Measurements from ENCODE around the gene FSTL1.
A peak's percentile ranks its signal among the peaks of the same experiment; 100 is the strongest.

Gene FSTL1

DNA sequence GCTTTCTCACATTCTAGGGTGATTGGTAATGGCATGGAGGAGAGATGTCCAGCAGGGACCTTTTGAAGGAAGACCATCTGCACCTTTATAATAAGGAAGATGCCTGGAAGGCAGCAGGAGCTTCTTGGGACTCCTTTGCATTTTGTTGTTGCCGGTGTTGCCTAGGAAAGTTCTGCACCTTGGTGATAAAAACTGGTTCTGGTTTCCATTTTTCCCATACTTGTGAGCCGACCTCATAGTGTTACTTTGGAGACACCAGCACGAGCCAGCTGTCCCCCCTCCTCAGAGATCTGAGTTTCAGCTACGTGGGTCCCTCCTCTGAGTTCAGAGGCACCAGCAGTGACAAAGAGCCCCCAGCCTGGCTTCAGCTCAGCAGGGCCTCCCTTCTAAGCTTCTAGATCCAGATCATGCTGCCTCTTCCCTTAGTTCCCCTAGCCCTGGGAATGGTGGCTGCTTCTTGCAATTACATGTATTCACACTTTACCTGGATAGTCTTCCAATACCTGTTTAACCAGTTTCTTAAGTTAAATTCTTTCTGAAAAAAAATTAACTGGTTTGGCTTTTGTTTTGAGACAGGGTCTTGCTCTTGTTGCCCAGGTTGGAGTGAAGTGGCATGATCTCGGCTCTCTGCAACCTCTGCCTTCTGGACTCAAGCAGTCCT, 18.0 kb upstream of the FSTL1 start:
- DNase-seq (ENCODE audit: low read depth), result no peak

GRCh38 chr3:120462409-120462959, 11.7 kb upstream of the FSTL1 start:
- no peak for DNase-seq (ENCODE audit: low read depth)

DNA sequence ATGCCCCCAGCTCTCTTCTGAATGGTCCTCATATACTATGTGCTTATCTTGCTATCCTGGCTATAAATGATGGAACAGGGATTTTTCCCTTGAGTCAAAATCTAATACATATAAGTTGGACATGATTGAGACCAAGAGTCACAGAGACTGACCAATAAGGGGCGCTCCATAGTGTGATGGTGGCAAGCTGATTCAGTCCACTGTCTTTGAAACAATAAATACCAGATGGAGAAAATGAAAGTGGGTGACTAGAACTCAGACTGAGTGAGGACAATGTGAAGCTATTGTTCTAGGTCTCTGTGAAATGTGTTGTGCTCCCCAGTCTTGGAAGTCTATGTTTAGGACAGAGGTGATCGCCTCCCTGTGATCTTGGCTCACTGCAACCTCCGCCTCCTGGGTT, 10.6 kb upstream of the FSTL1 start:
- no peak for DNase-seq (ENCODE audit: low read depth)

DNA sequence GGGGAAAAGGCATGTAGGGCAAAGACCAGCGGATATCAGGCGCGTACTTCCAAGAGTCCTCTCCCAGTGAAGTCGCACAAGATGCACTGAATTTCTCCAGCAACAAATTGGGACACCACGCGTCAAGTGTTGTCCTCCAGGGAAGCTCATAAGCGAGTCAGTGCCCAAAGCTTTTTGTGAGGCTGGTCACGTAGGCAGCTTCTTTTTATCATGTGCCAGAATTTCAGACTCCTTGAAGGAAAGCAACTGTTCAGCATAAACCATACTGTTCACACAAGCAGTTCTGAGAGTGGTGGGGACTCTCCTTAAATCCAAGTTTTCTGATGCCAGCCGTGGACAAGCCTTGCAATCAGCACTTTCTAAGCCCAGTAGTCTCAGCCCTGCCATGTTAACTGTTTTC, 10.1 kb upstream of the FSTL1 start:
- DNase-seq (ENCODE audit: low read depth), result no peak

- no peak for DNase-seq (ENCODE audit: low read depth)
These were observed 9.5 kb upstream of the FSTL1 start for GRCh38 chr3:120460181-120460790.

DNA sequence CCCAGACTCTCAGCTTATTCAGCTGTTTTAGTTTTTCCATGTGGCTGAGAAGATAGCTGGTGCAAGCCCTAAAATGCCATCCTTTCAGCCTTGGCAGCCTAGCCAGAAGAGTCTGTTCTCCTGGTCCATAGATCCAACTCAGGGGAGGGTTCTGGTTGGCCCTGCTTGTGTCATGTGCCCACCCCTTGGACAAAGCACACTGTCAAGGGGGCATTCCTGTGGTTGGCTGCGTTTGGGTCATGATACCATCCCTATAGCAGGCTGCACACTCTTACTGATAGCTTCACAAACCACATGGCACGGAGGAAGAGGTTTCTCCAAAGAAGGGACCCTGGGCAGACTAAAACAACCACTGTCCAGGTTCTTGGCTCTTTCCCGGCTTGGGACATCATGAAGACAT, 8.4 kb upstream of the FSTL1 start:
- no peak for DNase-seq (ENCODE audit: low read depth)

- DNase-seq (ENCODE audit: low read depth), result no peak
These were observed 7.0 kb upstream of the FSTL1 start for GRCh38 chr3:120457827-120458226.

DNA sequence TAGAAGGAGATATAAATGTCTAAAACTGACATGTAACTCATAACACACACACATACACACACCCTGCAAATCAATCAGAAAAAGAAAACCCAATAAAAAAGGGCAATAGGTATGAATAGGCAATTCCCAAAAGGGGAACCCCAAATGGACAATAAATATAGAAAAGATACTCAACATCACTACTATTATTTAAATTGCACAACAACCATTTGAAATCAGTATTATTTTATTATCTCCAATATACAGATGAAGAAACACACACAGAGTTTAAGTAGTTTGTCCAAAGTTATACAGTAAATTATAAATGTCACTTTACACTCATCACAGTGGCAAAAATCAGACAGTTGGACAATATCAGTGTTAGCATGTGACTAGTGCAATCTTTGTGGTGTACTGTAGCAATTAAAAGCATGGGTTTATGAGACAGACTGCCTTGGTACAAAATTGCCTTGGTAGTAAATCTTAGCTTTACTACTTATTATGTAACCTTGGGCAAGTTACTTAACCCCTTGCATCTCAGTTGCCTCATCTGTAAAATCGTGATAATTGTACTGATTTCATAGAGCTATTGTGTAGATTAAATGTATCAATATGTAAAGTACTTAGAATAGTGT, 3.4 kb upstream of the FSTL1 start:
- no peak for DNase-seq (ENCODE audit: low read depth)

DNA sequence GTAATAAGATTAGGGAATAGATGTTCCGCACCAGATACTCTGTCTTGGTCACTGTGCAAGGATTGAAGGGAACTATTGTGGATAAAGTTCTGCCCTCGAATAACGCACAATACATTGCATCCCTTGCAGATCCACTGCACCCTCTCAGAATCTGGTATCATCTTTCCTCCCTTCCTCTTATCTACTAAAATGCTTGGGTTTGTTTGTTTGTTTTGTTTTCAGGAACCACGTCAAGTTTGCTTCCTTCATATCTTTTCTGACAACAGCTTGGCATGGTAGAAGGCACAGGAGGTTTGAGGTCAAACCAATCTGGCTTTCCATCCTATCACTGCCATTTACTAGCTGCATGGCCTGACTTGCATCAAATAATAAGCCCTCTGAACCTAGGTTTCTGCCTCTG, 2.0 kb upstream of the FSTL1 start:
- no peak for DNase-seq (ENCODE audit: low read depth)

- no peak for DNase-seq (ENCODE audit: low read depth)
These were observed 1.0 kb upstream of the FSTL1 start for GRCh38 chr3:120451806-120452205.

DNA sequence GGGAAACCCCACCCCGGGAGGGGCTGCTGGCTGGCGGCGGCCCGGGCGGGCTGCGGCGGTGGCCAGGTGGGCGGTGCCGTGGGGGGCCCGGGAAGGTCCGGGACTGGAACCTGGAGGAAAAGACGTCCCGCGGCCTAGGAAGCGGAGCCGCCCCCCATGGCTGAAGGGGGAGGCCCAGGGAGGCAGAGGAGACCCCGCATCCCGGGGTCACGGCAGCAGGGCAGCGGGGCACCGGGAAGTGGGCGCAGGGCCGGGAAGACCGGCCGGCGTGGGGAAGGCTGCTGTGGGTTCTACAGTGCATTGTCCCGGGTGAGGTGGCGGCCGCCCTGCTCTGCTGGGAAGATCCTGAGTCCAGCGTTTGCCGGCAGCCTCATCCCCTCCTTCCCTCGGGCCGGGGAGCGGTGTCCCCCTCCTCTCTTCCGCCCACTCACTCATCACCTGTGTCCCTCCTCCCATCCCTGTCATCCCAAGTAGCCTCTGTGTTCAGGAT, 525 bp upstream of the FSTL1 start:
- DNase-seq (ENCODE audit: low read depth), result no peak

DNA sequence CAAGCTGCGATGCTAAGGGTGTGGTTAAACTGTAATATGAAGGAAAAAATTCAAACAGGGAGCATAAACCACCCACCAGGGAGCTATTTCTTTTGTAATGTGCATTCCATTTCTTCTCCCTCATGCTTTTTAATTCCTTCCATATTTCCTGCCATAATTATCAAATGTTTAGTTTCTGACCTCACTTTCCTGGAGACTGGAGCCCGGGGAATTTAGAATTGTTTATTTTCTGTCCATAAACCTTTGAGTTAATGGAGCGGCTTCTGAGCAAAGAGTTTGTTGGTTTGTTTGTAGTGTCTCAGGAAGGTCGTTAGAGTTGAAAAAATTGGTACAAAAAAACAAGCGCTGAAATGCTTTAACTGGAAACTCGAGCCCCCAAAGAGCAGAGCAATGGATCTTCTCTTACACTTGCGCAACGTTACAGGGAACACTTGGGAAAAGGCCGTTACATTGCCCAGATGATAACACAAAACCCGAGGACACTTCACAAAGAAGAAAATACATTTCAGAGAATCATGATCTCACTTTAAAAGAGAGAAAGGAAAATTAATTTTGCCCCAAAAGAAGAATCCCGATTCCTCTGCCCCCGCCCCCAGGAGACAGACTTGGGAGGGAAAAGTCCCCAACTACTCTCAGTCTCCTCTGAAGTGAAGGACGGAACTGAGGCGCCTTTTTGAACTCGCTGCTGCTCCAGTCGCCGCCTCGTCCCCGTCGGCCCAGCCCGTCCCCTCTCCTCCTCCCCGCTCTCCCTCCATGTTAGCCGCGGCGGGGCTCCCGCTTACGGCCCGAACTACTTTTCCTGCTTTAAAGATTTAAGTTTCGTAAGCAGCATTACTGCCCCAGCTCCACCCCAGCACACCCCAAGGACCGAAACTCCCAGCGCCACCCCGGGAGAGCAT, 842 bp downstream of the FSTL1 start:
- DNase-seq (ENCODE audit: low read depth), result peak; percentile 57

DNA sequence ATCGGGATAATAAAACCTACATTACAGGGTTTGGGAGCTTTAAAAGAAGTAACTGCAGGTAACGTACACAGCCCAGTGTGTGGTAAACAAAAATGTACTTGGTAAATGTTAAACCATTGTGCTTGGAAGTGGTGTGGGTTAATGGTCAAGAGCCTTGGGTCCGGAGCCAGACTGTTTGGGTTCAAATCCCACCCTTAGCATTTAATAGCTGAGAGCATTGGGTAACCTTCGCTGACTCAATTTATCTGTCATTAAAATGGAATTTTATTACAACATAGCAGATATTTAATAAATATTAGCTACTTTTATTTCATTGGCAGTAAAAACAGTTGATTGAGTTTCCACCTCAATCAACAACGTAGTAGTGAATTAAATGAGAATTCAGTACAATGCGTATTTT, 1.5 kb downstream of the FSTL1 start:
- peak; percentile 67 for DNase-seq (ENCODE audit: low read depth)

GRCh38 chr3:120448756-120449155, 2.0 kb downstream of the FSTL1 start:
- DNase-seq (ENCODE audit: low read depth), result peak; percentile 81

GRCh38 chr3:120446891-120447668, 3.7 kb downstream of the FSTL1 start:
- no peak for DNase-seq (ENCODE audit: low read depth)

- no peak for DNase-seq (ENCODE audit: low read depth)
These were observed 5.1 kb downstream of the FSTL1 start for GRCh38 chr3:120445654-120446053.

GRCh38 chr3:120443626-120444123, 7.1 kb downstream of the FSTL1 start:
- DNase-seq (ENCODE audit: low read depth), result no peak

GRCh38 chr3:120442975-120443517, 7.7 kb downstream of the FSTL1 start:
- DNase-seq (ENCODE audit: low read depth), result no peak

GRCh38 chr3:120441776-120442175, 9.0 kb downstream of the FSTL1 start:
- DNase-seq (ENCODE audit: low read depth), result no peak

GRCh38 chr3:120440762-120441161, 10.0 kb downstream of the FSTL1 start:
- DNase-seq (ENCODE audit: low read depth), result no peak

Data from iris pigment epithelial cell (primary cell).